Colonic mucosa (tissue), 4 donors: ENCODE results near the gene HOXB6. TPM values are rescaled to one million over a fixed set of nuclear protein-coding genes. Genes with fewer than 3 reads are reported as not detected.
A peak's percentile ranks its signal among the peaks of the same experiment; 100 is the strongest.

Experiments
- DNase-seq: peaks from one replicate; pipeline ENCODE4 v3.0.0-alpha.2; 2020
- H3K27ac ChIP-seq: fragments of 200-600 bp; one replicate; pipeline ENCODE4 v1.8.0; 2021
- H3K27me3 ChIP-seq: fragments of 200-600 bp; one replicate; pipeline ENCODE4 v1.8.0; 2021
- H3K36me3 ChIP-seq: fragments of 200-600 bp; one replicate; pipeline ENCODE4 v1.8.0; 2021
- H3K4me1 ChIP-seq: fragments of 200-600 bp; one replicate; pipeline ENCODE4 v1.8.0; 2021; ENCODE audit warnings: mild to moderate bottlenecking
- H3K4me3 ChIP-seq: fragments of 200-600 bp; one replicate; pipeline ENCODE4 v1.8.0; 2021
- H3K9ac ChIP-seq, 2 donors: one replicate each; pipeline ENCODE4 v1.7.0; 2013; ENCODE audit warnings: control low read depth in 2 of 2, low read depth in 2 of 2, low read length in 2 of 2
- H3K9me3 ChIP-seq: fragments of 200-600 bp; one replicate; pipeline ENCODE4 v1.8.0; 2021
- CTCF ChIP-seq: fragments of 200-600 bp; IDR thresholded peaks from one replicate; pipeline ENCODE4 v1.8.0; 2022; ENCODE audit warnings: antibody characterized with exemption, mild to moderate bottlenecking
- intact Hi-C: fragments of 100-400 bp; cut with DNase I; formaldehyde crosslinking; loops from one replicate; pipeline ENCODE4 v1.14.1; 2022
- total RNA-seq, 2 donors: library from RNA; stranded (reverse); fragmentation: NEBNext Ultra II Directional in 1 of 2; extraction: Animal tissue kit (Norgen Biotek cat#: 25700) in 1 of 2; gene quantifications; one replicate each; pipeline ENCODE4 v1.2.1, GENCODE V29; 2021
- donor health status: healthy.
- donor health status: DM: no; HTN: no; CAD: no.
- donor health status: DM: no; HTN: no; CAD: no.

Gene HOXB6
- total RNA-seq, 2 donors from 2014 or later = 30.0 to 71.0 TPM

GRCh38 chr17:48594538-48595277 is 10.1 kb downstream of the HOXB6 start:
- Histone ChIP-seq H3K27me3 (no peaks in the 10 kb centered on the region), H3K9me3 (no peaks in the 10 kb centered on the region), H3K36me3 (peaks cover 8% of the 10 kb centered on the region), H3K27ac (peak overlapping the region; percentile 40), H3K9ac (peak overlapping the region in 1 of 2 donors; percentile 58), H3K4me3 (no peak overlapping the region), H3K4me1 (peaks cover 9% of the 10 kb centered on the region)
- no peak for TF ChIP-seq CTCF
- intact Hi-C loops = no loop called here
- no peak for DNase-seq

- peaks cover 8% of the 10 kb centered on the region for H3K36me3 ChIP-seq
- H3K4me3 ChIP-seq = no peak overlapping the region
- H3K4me1 ChIP-seq = peaks cover 4% of the 10 kb centered on the region
- no peaks in the 10 kb centered on the region for H3K27me3 ChIP-seq
- H3K9ac ChIP-seq = peak overlapping the region; percentile 19 to 40
- intact Hi-C loops = no loop called here
- DNase-seq = peak; percentile 72
- peak; percentile 74 for TF ChIP-seq CTCF
- H3K9me3 ChIP-seq = no peaks in the 10 kb centered on the region
- H3K27ac ChIP-seq = peak overlapping the region; percentile 63
Measured at GRCh38 chr17:48593840-48594537, 10.8 kb downstream of the HOXB6 start.

GRCh38 chr17:48593126-48593829 is 11.5 kb downstream of the HOXB6 start, which contains the start of gene HOXB5:
Gene HOXB5, minus strand, starts transcription at chr17:48593779. Its CDS starts 97 bp downstream, at chr17:48593682.
- H3K9ac ChIP-seq = peak within 1 kb of the TSS; percentile 58 to 80
- H3K36me3 ChIP-seq = peaks cover 8% of the 10 kb centered on the region
- no peaks in the 10 kb centered on the region for H3K9me3 ChIP-seq
- intact Hi-C loops = no loop called here
- no peaks in the 10 kb centered on the region for H3K27me3 ChIP-seq
- no peak for DNase-seq
- peak within 1 kb of the TSS; percentile 27 for H3K4me3 ChIP-seq
- H3K27ac ChIP-seq = peak within 1 kb of the TSS; percentile 63
- TF ChIP-seq CTCF = no peak
- no peaks in the 10 kb centered on the region for H3K4me1 ChIP-seq

GRCh38 chr17:48592577-48592976 is 12.2 kb downstream of the HOXB6 start:
- H3K4me1 ChIP-seq = no peaks in the 10 kb centered on the region
- intact Hi-C loops = no loop called here
- no peaks in the 10 kb centered on the region for H3K9me3 ChIP-seq
- H3K9ac ChIP-seq = peak overlapping the region; percentile 58 to 80
- H3K27me3 ChIP-seq = no peaks in the 10 kb centered on the region
- no peak for TF ChIP-seq CTCF
- no peak for DNase-seq
- H3K27ac ChIP-seq = peak overlapping the region; percentile 63
- peaks cover 8% of the 10 kb centered on the region for H3K36me3 ChIP-seq
- peak overlapping the region; percentile 27 for H3K4me3 ChIP-seq

GRCh38 chr17:48592057-48592514 is 12.7 kb downstream of the HOXB6 start:
- intact Hi-C loops = no loop called here
- Histone ChIP-seq H3K36me3 (peaks cover 8% of the 10 kb centered on the region), H3K27ac (peak overlapping the region; percentile 63), H3K27me3 (no peaks in the 10 kb centered on the region), H3K9me3 (no peaks in the 10 kb centered on the region), H3K4me3 (peak overlapping the region; percentile 27), H3K9ac (peak overlapping the region; percentile 58 to 80), H3K4me1 (no peaks in the 10 kb centered on the region)
- TF ChIP-seq CTCF = no peak
- DNase-seq = no peak
